HepG2 (cell line): Measurements from ENCODE around the gene RPLP2. TPM values are rescaled to one million over a fixed set of nuclear protein-coding genes. Genes with fewer than 3 reads are reported as not detected.

Experiments
- AHR ChIP-seq: IDR thresholded peaks from 2 replicates; pipeline ENCODE4 v1.6.1; 2018; ENCODE audit warnings: missing genetic modification reagents, missing compliant biosample characterization
- ARNT ChIP-seq: fragments of 450-650 bp; IDR thresholded peaks from 2 replicates; pipeline ENCODE4 v1.6.1; 2017
- FOXA3 ChIP-seq: IDR thresholded peaks from 2 replicates; pipeline ENCODE4 v1.6.1; 2016; ENCODE audit warnings: missing genetic modification reagents, missing compliant biosample characterization
- HDAC6 ChIP-seq: fragments of 200-600 bp; sonication (generic); IDR thresholded peaks from 2 replicates; pipeline ENCODE4 v1.7.0; 2017; ENCODE audit warnings: mild to moderate bottlenecking, antibody characterized with exemption, low read length, low read depth
- HOXA9 ChIP-seq: sonication (generic); formaldehyde crosslinking; IDR thresholded peaks from 2 replicates; pipeline ENCODE4 v1.8.1; 2022; ENCODE audit warnings: missing genetic modification reagents, mild to moderate bottlenecking, moderate library complexity, borderline replicate concordance
- KLF15 ChIP-seq: sonication (generic); formaldehyde crosslinking; IDR thresholded peaks from 2 replicates; pipeline ENCODE4 v1.8.1; 2023; ENCODE audit warnings: borderline replicate concordance, mild to moderate bottlenecking, inconsistent platforms, missing genetic modification reagents, mixed read lengths
- RERE ChIP-seq: IDR thresholded peaks from 2 replicates; pipeline ENCODE4 v1.6.1; 2016; ENCODE audit warnings: low read depth, missing genetic modification reagents, missing compliant biosample characterization
- SALL2 ChIP-seq: sonication (generic); formaldehyde crosslinking; IDR thresholded peaks from 2 replicates; pipeline ENCODE4 v1.8.1; 2023; ENCODE audit warnings: mild to moderate bottlenecking, missing genetic modification reagents, inconsistent platforms
- SP4 ChIP-seq: sonication (generic); formaldehyde crosslinking; IDR thresholded peaks from 2 replicates; pipeline ENCODE4 v1.8.1; 2023; ENCODE audit warnings: mild to moderate bottlenecking, missing genetic modification reagents
- TAF1 ChIP-seq: sonication (generic); formaldehyde crosslinking; IDR thresholded peaks from 2 replicates; pipeline ENCODE4 v1.4.0; 2020; ENCODE audit warnings: missing genetic modification reagents
- YEATS4 ChIP-seq: sonication (generic); formaldehyde crosslinking; IDR thresholded peaks from 2 replicates; pipeline ENCODE4 v1.4.0; 2020; ENCODE audit warnings: missing genetic modification reagents, borderline replicate concordance
- ZBTB1 ChIP-seq: sonication (generic); formaldehyde crosslinking; IDR thresholded peaks from 2 replicates; pipeline ENCODE4 v1.4.0; 2020; ENCODE audit warnings: missing genetic modification reagents, borderline replicate concordance
- ZBTB38 ChIP-seq: sonication (generic); formaldehyde crosslinking; IDR thresholded peaks from 2 replicates; pipeline ENCODE4 v1.5.1; 2020; ENCODE audit warnings: mild to moderate bottlenecking, missing genetic modification reagents
- ZFP41 ChIP-seq: sonication (generic); formaldehyde crosslinking; IDR thresholded peaks from 2 replicates; pipeline ENCODE4 v1.4.0; 2020; ENCODE audit warnings: mild to moderate bottlenecking, missing genetic modification reagents, borderline replicate concordance
- ZNF20 ChIP-seq: sonication (generic); formaldehyde crosslinking; IDR thresholded peaks from 2 replicates; pipeline ENCODE4 v1.4.0; 2020; ENCODE audit warnings: mild to moderate bottlenecking, moderate library complexity, missing genetic modification reagents
- ZNF207 ChIP-seq: fragments of 450-650 bp; IDR thresholded peaks from 2 replicates; pipeline ENCODE4 v1.6.1; 2016; ENCODE audit warnings: antibody characterized with exemption, borderline replicate concordance
- ZNF282 ChIP-seq: fragments of 450-650 bp; IDR thresholded peaks from 2 replicates; pipeline ENCODE4 v1.6.1; 2018; ENCODE audit not compliant: partially characterized antibody
- ZNF33A ChIP-seq: sonication (generic); formaldehyde crosslinking; IDR thresholded peaks from 2 replicates; pipeline ENCODE4 v1.5.1; 2020; ENCODE audit warnings: missing genetic modification reagents, mild to moderate bottlenecking, moderate library complexity, borderline replicate concordance
- ZNF431 ChIP-seq: sonication (generic); formaldehyde crosslinking; IDR thresholded peaks from 2 replicates; pipeline ENCODE4 v1.9.0; 2022; ENCODE audit warnings: missing genetic modification reagents, low read depth, mild to moderate bottlenecking, borderline replicate concordance
- ZNF605 ChIP-seq: sonication (generic); formaldehyde crosslinking; IDR thresholded peaks from 2 replicates; pipeline ENCODE4 v1.8.0; 2022; ENCODE audit warnings: mild to moderate bottlenecking, missing genetic modification reagents
- ZNF850 ChIP-seq: sonication (generic); formaldehyde crosslinking; conservative IDR thresholded peaks from 2 replicates; pipeline ENCODE4 v1.9.0; 2021; ENCODE audit warnings: mild to moderate bottlenecking, missing genetic modification reagents
- ZNF883 ChIP-seq: sonication (generic); formaldehyde crosslinking; IDR thresholded peaks from 2 replicates; pipeline ENCODE4 v1.5.1; 2020; ENCODE audit warnings: mild to moderate bottlenecking, missing genetic modification reagents; ENCODE audit errors: not compliant biosample characterization
- polyA plus RNA-seq, 8 experiments: library from polyadenylated mRNA; depleted of rRNA in 3 of 8; stranded (reverse) in 7 of 8; unstranded in 1 of 8; fragments of >200 nt; fragmentation: Illumina TruSeq in 4 of 8; extraction: Trizol in 4 of 8; gene quantifications; 2 replicates each; pipeline versions ENCODE4 v1.2.1 to v1.2.3, GENCODE V29; 2011 to 2016; ENCODE audit warnings: low read depth in 4 of 8, missing spikeins in 1 of 8, mixed read lengths in 1 of 8; ENCODE audit not compliant: insufficient read depth in 1 of 8
- total RNA-seq, 5 experiments: library from RNA; depleted of rRNA; stranded (reverse); fragments of >200 nt; fragmentation: Illumina TruSeq; extraction: Trizol; gene quantifications; 2 replicates each; pipeline ENCODE4 v1.2.3, GENCODE V29; 2016; ENCODE audit warnings: low read depth in 1 of 5
- TF ChIP-seq, protein P1 (sequence below): sonication (generic); formaldehyde crosslinking; IDR thresholded peaks from 2 replicates; pipeline ENCODE4 v1.8.0; 2022; ENCODE audit warnings: missing genetic modification reagents, low read depth, mild to moderate bottlenecking, borderline replicate concordance
- TF ChIP-seq, protein P2 (sequence below): sonication (generic); formaldehyde crosslinking; conservative IDR thresholded peaks from 2 replicates; pipeline ENCODE4 v1.4.0; 2020; ENCODE audit warnings: missing genetic modification reagents

Gene RPLP2
- total and polyA plus RNA-seq, 2 of the 13 experiments (the other 11 are each of a cell fraction or from before 2014, with no cell fraction given): 978 to 2,106 TPM

GRCh38 chr11:819129-819931, 9.6 kb downstream of the RPLP2 start (continued):
- TF ChIP-seq RERE (CRISPR knock-in tag) (0 out of 2 replicates have a peak, but pooled peaks have one; percentile 7), SP4 (CRISPR knock-in tag) (peak; percentile 87), FOXA3 (CRISPR knock-in tag) (0 out of 2 replicates have a peak, but pooled peaks have one; percentile 6), ZNF850 (CRISPR knock-in tag) (no peak), ZNF20 (no peak), ZNF883 (peak; percentile 55), SALL2 (no peak), ZBTB38 (CRISPR knock-in tag) (no peak), ARNT (no peak), ZFP41 (CRISPR knock-in tag) (no peak), TAF1 (CRISPR knock-in tag) (peak; percentile 51), ZBTB1 (no peak), AHR (CRISPR knock-in tag) (0 out of 2 replicates have a peak, but pooled peaks have one; percentile 3), ZNF33A (CRISPR knock-in tag) (no peak), YEATS4 (CRISPR knock-in tag) (no peak; the same call in 1 of the 2 replicates), ZNF431 (CRISPR knock-in tag) (0 out of 2 replicates have a peak, but pooled peaks have one; percentile 57), ZNF605 (CRISPR knock-in tag) (peak; percentile 7; the same call in 1 of the 2 replicates), HOXA9 (CRISPR knock-in tag) (no peak), HDAC6 (no peak), ZNF282 (no peak), ZNF207 (no peak), KLF15 (CRISPR knock-in tag) (peak; percentile 14; the same call in 1 of the 2 replicates)
- TF ChIP-seq, protein P1, sequence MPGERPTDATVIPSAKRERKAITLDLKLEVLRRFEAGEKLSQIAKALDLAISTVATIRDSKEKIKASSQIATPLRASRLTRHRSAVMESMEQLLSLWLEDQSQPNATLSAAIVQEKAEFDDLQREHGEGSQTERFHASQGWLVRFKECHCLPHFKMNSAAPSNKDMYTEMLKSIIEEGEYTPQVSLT (CRISPR knock-in tag): no peak
- TF ChIP-seq, protein P2, sequence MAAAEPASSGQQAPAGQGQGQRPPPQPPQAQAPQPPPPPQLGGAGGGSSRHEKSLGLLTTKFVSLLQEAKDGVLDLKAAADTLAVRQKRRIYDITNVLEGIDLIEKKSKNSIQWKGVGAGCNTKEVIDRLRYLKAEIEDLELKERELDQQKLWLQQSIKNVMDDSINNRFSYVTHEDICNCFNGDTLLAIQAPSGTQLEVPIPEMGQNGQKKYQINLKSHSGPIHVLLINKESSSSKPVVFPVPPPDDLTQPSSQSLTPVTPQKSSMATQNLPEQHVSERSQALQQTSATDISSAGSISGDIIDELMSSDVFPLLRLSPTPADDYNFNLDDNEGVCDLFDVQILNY: no peak
